WTC11 (cell line): ENCODE results near the gene CORO2B.

ENCODE experiments used
- AR ChIP-seq: fragments of 250-450 bp; sonication (Bioruptor Pico); IDR thresholded peaks from 2 replicates; pipeline ENCODE4 v1.9.0; 2021; ENCODE audit warnings: mild to moderate bottlenecking
- ATF2 ChIP-seq: sonication (generic); formaldehyde crosslinking; IDR thresholded peaks from 2 replicates; pipeline ENCODE4 v1.8.1; 2022; ENCODE audit warnings: low read depth, missing genetic modification reagents, borderline replicate concordance
- CREB1 ChIP-seq: sonication (generic); formaldehyde crosslinking; IDR thresholded peaks from 2 replicates; pipeline ENCODE4 v1.8.0; 2023; ENCODE audit warnings: mild to moderate bottlenecking, missing genetic modification reagents
- CTCF ChIP-seq: fragments of 200-600 bp; IDR thresholded peaks from 2 replicates; pipeline ENCODE4 v1.8.0; 2022; ENCODE audit warnings: antibody characterized with exemption
- MAX ChIP-seq: sonication (generic); formaldehyde crosslinking; IDR thresholded peaks from 2 replicates; pipeline ENCODE4 v1.8.0; 2022; ENCODE audit warnings: mild to moderate bottlenecking, missing genetic modification reagents
- RELA ChIP-seq: sonication (generic); formaldehyde crosslinking; IDR thresholded peaks from 2 replicates; pipeline ENCODE4 v1.8.1; 2022; ENCODE audit warnings: missing genetic modification reagents, mild to moderate bottlenecking, borderline replicate concordance
- RORB ChIP-seq: fragments of 250-450 bp; sonication (Bioruptor Pico); IDR thresholded peaks from 2 replicates; pipeline ENCODE4 v1.9.0; 2021; ENCODE audit warnings: mild to moderate bottlenecking
- USF2 ChIP-seq: sonication (generic); formaldehyde crosslinking; IDR thresholded peaks from 2 replicates; pipeline ENCODE4 v1.8.1; 2023; ENCODE audit warnings: mild to moderate bottlenecking, missing genetic modification reagents, moderate library complexity
- ZNF232 ChIP-seq: sonication (generic); formaldehyde crosslinking; IDR thresholded peaks from 2 replicates; pipeline ENCODE4 v1.8.0; 2022; ENCODE audit warnings: mild to moderate bottlenecking, missing genetic modification reagents
- ZNF512 ChIP-seq: sonication (generic); formaldehyde crosslinking; IDR thresholded peaks from 2 replicates; pipeline ENCODE4 v1.8.1; 2022; ENCODE audit warnings: missing genetic modification reagents, borderline replicate concordance
- ZNF532 ChIP-seq: fragments of 250-450 bp; sonication (Bioruptor Pico); IDR thresholded peaks from 2 replicates; pipeline ENCODE4 v1.9.0; 2021; ENCODE audit warnings: mild to moderate bottlenecking, borderline replicate concordance

- no peak for TF ChIP-seq CTCF
- no peak for TF ChIP-seq RORB (CRISPR knock-in tag)
- no peak for TF ChIP-seq ZNF232
- TF ChIP-seq USF2: no peak
- no peak for TF ChIP-seq AR (CRISPR knock-in tag)
- TF ChIP-seq RELA (CRISPR knock-in tag): no peak
- TF ChIP-seq ATF2 (CRISPR knock-in tag): no peak
- no peak for TF ChIP-seq MAX (CRISPR knock-in tag)
- no peak for TF ChIP-seq CREB1 (CRISPR knock-in tag)
- TF ChIP-seq ZNF532: no peak
- TF ChIP-seq ZNF512: no peak
Observed at GRCh38 chr15:68699881-68700454, 121.2 kb downstream of the CORO2B start.
